Measurements from ENCODE around the gene PDCD11. TPM values are rescaled to one million over a fixed set of nuclear protein-coding genes. Genes with fewer than 3 reads are reported as not detected.

Gene PDCD11
- total RNA-seq, 4 donors from 2014 or later, result 7.4 to 39.0 (median 22.2) TPM

DNA sequence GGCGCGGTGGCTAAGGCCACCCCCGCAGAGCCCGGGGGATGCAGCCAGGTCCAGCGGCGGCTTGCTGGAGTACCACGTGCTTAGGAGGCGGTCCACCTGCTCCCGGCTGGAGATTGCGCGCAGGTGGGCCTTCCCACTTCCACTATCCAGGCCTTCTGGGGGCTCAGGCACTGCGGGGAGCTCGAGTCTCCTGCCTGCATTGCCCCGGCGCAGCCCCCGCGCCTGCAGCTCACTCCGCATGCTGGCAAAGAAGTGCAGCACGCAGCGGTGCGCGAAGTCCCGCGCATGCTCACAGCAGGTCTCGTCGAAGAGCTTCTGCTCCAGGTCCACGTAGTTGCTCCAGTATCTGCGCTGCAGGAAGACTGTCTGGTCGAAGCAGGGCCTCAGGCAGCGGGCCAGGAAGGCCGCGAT, 76.8 kb downstream of the PDCD11 start:
- H3K27ac ChIP-seq, result no peak overlapping the region
- peak in 1 of 2 donors; percentile 53 for DNase-seq
- H3K27me3 ChIP-seq, result no peaks in the 10 kb centered on the region
- H3K4me3 ChIP-seq, result no peak overlapping the region
- TF ChIP-seq POLR2A (IDR thresholded peaks at IDR 0.05), result no peak
- TF ChIP-seq, protein P1, sequence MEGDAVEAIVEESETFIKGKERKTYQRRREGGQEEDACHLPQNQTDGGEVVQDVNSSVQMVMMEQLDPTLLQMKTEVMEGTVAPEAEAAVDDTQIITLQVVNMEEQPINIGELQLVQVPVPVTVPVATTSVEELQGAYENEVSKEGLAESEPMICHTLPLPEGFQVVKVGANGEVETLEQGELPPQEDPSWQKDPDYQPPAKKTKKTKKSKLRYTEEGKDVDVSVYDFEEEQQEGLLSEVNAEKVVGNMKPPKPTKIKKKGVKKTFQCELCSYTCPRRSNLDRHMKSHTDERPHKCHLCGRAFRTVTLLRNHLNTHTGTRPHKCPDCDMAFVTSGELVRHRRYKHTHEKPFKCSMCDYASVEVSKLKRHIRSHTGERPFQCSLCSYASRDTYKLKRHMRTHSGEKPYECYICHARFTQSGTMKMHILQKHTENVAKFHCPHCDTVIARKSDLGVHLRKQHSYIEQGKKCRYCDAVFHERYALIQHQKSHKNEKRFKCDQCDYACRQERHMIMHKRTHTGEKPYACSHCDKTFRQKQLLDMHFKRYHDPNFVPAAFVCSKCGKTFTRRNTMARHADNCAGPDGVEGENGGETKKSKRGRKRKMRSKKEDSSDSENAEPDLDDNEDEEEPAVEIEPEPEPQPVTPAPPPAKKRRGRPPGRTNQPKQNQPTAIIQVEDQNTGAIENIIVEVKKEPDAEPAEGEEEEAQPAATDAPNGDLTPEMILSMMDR (IDR thresholded peaks at IDR 0.05), result no peak
- intact Hi-C loops (cut with DNase I; ENCODE audit: low total_unique reads), result no loop called here
- no peaks in the 10 kb centered on the region for H3K4me1 ChIP-seq
- no peaks in the 10 kb centered on the region for H3K9me3 ChIP-seq
- H3K36me3 ChIP-seq, result no peaks in the 10 kb centered on the region

DNA sequence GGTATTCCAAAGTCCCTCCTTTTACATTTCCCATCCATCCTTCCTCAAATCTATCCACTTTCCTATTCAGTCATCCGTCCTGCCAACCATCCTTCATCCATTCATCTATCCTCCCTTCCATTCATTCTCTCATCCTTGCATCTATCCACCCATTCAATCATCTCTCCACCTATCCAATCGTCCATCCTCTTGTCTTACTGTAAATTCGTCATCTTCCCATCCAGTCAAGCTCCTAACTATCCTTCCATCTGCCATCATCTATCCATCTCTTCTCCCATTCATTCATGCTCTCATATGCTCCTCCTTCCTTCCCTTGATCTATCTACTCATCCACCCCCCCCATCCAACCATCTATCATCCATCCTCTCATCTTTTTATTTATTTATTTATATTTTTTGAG, 77.7 kb downstream of the PDCD11 start:
- H3K36me3 ChIP-seq, result no peaks in the 10 kb centered on the region
- H3K27ac ChIP-seq, result no peak overlapping the region
- H3K9me3 ChIP-seq, result no peaks in the 10 kb centered on the region
- H3K4me3 ChIP-seq, result no peak overlapping the region
- no peak for DNase-seq
- TF ChIP-seq, protein P1 (IDR thresholded peaks at IDR 0.05), result no peak
- no peak for TF ChIP-seq POLR2A (IDR thresholded peaks at IDR 0.05)
- H3K4me1 ChIP-seq, result no peaks in the 10 kb centered on the region
- intact Hi-C loops (cut with DNase I; ENCODE audit: low total_unique reads), result no loop called here
- no peaks in the 10 kb centered on the region for H3K27me3 ChIP-seq

DNA sequence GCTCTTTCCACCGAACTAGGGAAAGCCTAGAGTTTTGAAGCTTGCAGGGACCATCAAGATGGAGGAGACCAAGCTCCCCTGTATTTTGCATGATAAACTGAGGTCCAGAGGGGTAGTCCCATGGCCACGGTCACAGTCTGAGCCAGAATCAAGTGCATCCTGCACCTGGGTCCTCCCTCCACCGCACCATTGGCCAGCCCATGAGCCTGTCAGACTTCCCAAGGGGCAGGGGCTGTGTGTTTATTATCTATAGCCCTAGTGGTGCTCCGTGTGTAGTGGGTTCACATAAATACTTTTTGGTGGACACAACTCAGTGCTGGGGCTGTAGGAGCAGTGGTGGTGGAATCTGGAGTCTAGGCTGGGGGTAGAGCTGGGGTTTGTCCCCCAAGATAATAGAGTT, 79.0 kb downstream of the PDCD11 start:
- intact Hi-C loops (cut with DNase I; ENCODE audit: low total_unique reads), result no loop called here
- no peaks in the 10 kb centered on the region for H3K36me3 ChIP-seq
- no peaks in the 10 kb centered on the region for H3K9me3 ChIP-seq
- no peaks in the 10 kb centered on the region for H3K27me3 ChIP-seq
- no peak for DNase-seq
- no peak for TF ChIP-seq POLR2A (IDR thresholded peaks at IDR 0.05)
- TF ChIP-seq, protein P1 (IDR thresholded peaks at IDR 0.05), result no peak
- H3K4me1 ChIP-seq, result no peaks in the 10 kb centered on the region
- H3K27ac ChIP-seq, result no peak overlapping the region
- no peak overlapping the region for H3K4me3 ChIP-seq

DNA sequence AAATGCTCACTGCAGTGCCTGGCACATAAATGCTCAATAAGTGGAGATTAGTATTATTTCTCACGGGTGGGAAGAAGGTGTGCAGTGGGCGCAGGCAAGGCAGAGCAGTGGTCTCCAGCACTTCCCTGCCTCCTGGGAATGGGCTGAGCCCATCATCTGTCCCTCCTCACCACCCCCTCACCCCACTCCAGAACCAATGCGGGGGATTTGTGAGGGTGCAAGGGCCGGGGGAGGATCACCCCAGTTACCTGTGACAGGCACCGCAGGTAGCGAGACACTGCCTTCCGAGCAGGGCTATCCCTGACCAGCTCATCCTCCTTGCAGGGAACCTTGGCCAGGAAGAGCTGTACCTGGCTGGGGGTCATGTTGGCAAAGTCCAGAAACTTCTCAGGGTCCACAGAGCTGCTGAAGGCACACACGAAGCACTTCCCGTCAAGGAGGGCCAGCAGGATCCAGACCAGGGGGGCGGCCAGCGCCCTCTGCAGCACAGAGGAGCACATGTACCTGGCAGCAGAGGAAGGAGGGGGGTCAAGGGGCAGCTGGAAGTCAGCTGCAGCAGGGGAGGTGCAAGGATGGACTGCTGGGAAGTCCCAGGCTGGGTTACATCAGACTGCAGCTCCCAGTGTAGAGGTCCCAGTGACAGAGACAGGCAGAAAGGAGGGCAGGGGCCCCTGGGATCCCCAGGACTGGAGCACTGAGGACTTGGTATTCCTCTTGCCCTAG, 79.8 kb downstream of the PDCD11 start:
- Histone ChIP-seq H3K36me3 (no peaks in the 10 kb centered on the region), H3K4me1 (no peaks in the 10 kb centered on the region), H3K27ac (no peak overlapping the region), H3K4me3 (no peak overlapping the region), H3K27me3 (no peaks in the 10 kb centered on the region), H3K9me3 (no peaks in the 10 kb centered on the region)
- intact Hi-C loops (cut with DNase I; ENCODE audit: low total_unique reads), result no loop called here
- no peak for DNase-seq
- TF ChIP-seq POLR2A (IDR thresholded peaks at IDR 0.05), result no peak
- TF ChIP-seq, protein P1 (IDR thresholded peaks at IDR 0.05), result no peak

DNA sequence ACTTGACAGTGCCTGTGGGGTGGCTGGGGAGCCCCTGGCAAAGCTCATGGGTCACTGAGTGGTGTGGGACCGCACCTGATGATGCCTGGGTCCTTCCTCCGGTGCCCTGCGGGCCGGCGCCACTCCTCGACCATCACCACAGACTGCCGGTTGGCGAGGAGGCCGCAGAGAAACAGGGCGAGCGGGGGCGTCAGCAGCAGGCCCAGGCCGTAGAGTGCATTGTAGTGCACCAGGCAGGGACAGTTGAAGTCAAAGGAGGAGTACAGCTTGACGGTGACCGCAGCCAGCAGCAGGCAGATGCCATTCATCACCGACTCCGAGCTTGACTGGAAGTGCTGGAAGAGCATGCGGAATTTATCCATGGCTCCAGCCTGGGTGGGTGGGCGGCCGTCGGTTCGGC, 82.2 kb downstream of the PDCD11 start:
- no peak for DNase-seq
- Histone ChIP-seq H3K27me3 (no peaks in the 10 kb centered on the region), H3K9me3 (no peaks in the 10 kb centered on the region), H3K27ac (no peak overlapping the region), H3K4me3 (no peak overlapping the region), H3K4me1 (no peaks in the 10 kb centered on the region), H3K36me3 (no peaks in the 10 kb centered on the region)
- TF ChIP-seq POLR2A (IDR thresholded peaks at IDR 0.05), result no peak
- TF ChIP-seq, protein P1 (IDR thresholded peaks at IDR 0.05), result no peak
- intact Hi-C loops (cut with DNase I; ENCODE audit: low total_unique reads), result no loop called here

Measured in uterus (tissue), 4 donors.